ENCODE results near the gene CPNE5. TPM values are rescaled to one million over a fixed set of nuclear protein-coding genes. Genes with fewer than 3 reads are reported as not detected.

CPNE5 gene
- total and polyA plus RNA-seq, 2 experiments from 2014 or later = 0.30 to 1.2 TPM

GRCh38 chr6:36874443-36875249 is 35.4 kb upstream of the CPNE5 start, which contains the start of gene PPIL1:
PPIL1 (minus strand) TSS chr6:36874803; CDS start chr6:36874772, 31 bp downstream.
- Histone ChIP-seq H3K9me3 (ENCODE audit: low read depth) (no peaks in the 10 kb centered on the region), H3K27me3 (no peaks in the 10 kb centered on the region), H3K79me2 (peaks cover 28% of the 10 kb centered on the region), H3K4me2 (peak within 1 kb of the TSS; percentile 77), H3K9me2 (replicated peaks; ENCODE audit: insufficient read depth) (no peaks in the 10 kb centered on the region), H3K4me1 (ENCODE audit: insufficient read depth) (peaks cover 13% of the 10 kb centered on the region), H2AFZ (peak within 1 kb of the TSS; percentile 70), H4K20me1 (ENCODE audit: insufficient read depth, poor library complexity, severe bottlenecking) (no peaks in the 10 kb centered on the region), H3K27ac (peak within 1 kb of the TSS; percentile 96), H3K4me3 (peak within 1 kb of the TSS; percentile 37), H3K36me3 (replicated peaks; ENCODE audit: insufficient read depth, low read depth) (no peaks in the 10 kb centered on the region)
- peak; percentile 93 for DNase-seq (ENCODE audit: low spot score)
- 2% methylated on average over 54 of the region's 54 CpGs for WGBS (ENCODE audit: low lambda C conversion rate, missing lambda C conversion rate)
- TF ChIP-seq EZH2phosphoT487 (IDR thresholded peaks at IDR 0.05; ENCODE audit: low read depth, severe bottlenecking, unreplicated experiment) (no peak), CTCF (IDR thresholded peaks at IDR 0.05; ENCODE audit: poor library complexity) (no peak), EZH2 (IDR thresholded peaks at IDR 0.05; ENCODE audit: borderline replicate concordance) (no peak)

GRCh38 chr6:36873612-36874442 is 34.6 kb upstream of the CPNE5 start:
- peak overlapping the region; percentile 70 for H2AFZ ChIP-seq
- H3K4me2 ChIP-seq = peak overlapping the region; percentile 77
- peaks cover 36% of the 10 kb centered on the region for H3K79me2 ChIP-seq
- no peaks in the 10 kb centered on the region for H3K9me2 ChIP-seq (replicated peaks; ENCODE audit: insufficient read depth)
- H3K27ac ChIP-seq = peak overlapping the region; percentile 96
- H3K9me3 ChIP-seq (ENCODE audit: low read depth) = no peaks in the 10 kb centered on the region
- H3K36me3 ChIP-seq (replicated peaks; ENCODE audit: insufficient read depth, low read depth) = no peaks in the 10 kb centered on the region
- 8% methylated on average over 11 of the region's 11 CpGs for WGBS (ENCODE audit: low lambda C conversion rate, missing lambda C conversion rate)
- no peaks in the 10 kb centered on the region for H3K27me3 ChIP-seq
- H3K4me3 ChIP-seq = peak overlapping the region; percentile 37
- TF ChIP-seq EZH2phosphoT487 (IDR thresholded peaks at IDR 0.05; ENCODE audit: low read depth, severe bottlenecking, unreplicated experiment) (no peak), CTCF (IDR thresholded peaks at IDR 0.05; ENCODE audit: poor library complexity) (peak; percentile 33), EZH2 (IDR thresholded peaks at IDR 0.05; ENCODE audit: borderline replicate concordance) (no peak)
- no peak for DNase-seq (ENCODE audit: low spot score)
- no peaks in the 10 kb centered on the region for H4K20me1 ChIP-seq (ENCODE audit: insufficient read depth, poor library complexity, severe bottlenecking)
- peaks cover 13% of the 10 kb centered on the region for H3K4me1 ChIP-seq (ENCODE audit: insufficient read depth)

- H3K79me2 ChIP-seq = peaks cover 43% of the 10 kb centered on the region
- H2AFZ ChIP-seq = no peak overlapping the region
- no peak for DNase-seq (ENCODE audit: low spot score)
- TF ChIP-seq EZH2phosphoT487 (IDR thresholded peaks at IDR 0.05; ENCODE audit: low read depth, severe bottlenecking, unreplicated experiment) (no peak), CTCF (IDR thresholded peaks at IDR 0.05; ENCODE audit: poor library complexity) (no peak), EZH2 (IDR thresholded peaks at IDR 0.05; ENCODE audit: borderline replicate concordance) (no peak)
- H3K4me1 ChIP-seq (ENCODE audit: insufficient read depth) = peaks cover 13% of the 10 kb centered on the region
- H3K4me3 ChIP-seq = no peak overlapping the region
- 90% methylated on average over 1 of the region's 1 CpG for WGBS (ENCODE audit: low lambda C conversion rate, missing lambda C conversion rate)
- no peaks in the 10 kb centered on the region for H3K9me3 ChIP-seq (ENCODE audit: low read depth)
- H3K36me3 ChIP-seq (replicated peaks; ENCODE audit: insufficient read depth, low read depth) = no peaks in the 10 kb centered on the region
- peak overlapping the region; percentile 96 for H3K27ac ChIP-seq
- no peaks in the 10 kb centered on the region for H3K9me2 ChIP-seq (replicated peaks; ENCODE audit: insufficient read depth)
- H4K20me1 ChIP-seq (ENCODE audit: insufficient read depth, poor library complexity, severe bottlenecking) = no peaks in the 10 kb centered on the region
- peak overlapping the region; percentile 77 for H3K4me2 ChIP-seq
- no peaks in the 10 kb centered on the region for H3K27me3 ChIP-seq
Measured at GRCh38 chr6:36873115-36873514, 33.9 kb upstream of the CPNE5 start.
